ENCODE measurements around the gene PDE9A. TPM values are rescaled to one million over a fixed set of nuclear protein-coding genes. Genes with fewer than 3 reads are reported as not detected.

Gene PDE9A
- polyA plus RNA-seq, 10 donors, result 6.7 to 10.7 (median 8.5) TPM

DNA sequence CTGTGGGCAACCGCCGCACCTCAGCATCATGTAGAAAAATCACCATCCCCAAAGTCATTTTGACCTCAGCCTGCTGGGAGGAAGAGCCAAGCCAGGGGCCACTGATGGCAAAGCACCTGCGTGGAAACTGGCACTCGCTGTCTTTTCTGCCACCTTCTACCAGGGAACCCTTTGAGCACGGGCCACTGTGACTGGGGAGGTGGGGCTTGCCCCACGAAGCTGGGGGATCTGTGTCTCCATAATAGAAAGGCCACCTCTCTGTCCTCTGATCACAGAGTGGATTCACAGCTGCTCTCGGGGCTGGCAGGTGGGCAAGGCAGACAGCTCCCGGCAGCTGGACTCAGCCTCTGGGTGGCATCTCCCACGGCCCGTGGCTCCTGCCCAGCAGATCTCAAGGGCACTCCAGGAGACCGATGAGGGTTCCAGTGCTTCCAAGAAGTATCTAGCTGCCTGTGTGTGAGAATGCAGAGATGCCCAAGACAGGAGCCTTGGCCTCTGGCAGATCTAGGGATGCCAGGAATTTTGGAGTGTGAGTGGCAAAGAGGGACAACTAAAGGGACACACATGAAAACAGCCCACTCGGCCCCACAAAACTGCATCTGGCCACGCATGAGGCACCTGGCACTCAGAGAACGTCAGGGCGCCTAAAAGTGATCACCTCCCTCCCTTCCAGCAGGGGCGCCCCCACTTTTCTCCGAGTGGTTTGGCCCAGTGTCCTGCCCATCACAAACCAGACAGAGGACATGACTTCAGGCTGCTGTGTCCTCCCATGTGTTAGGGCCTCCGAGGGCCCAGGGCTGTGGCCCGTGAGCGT is 102.6 kb downstream of the PDE9A start:
- DNase-seq, result no peak

- no peak for DNase-seq
These were observed 103.3 kb downstream of the PDE9A start for GRCh38 chr21:42756580-42757250.

GRCh38 chr21:42757422-42757821 is 104.0 kb downstream of the PDE9A start:
- no peak for DNase-seq

DNA sequence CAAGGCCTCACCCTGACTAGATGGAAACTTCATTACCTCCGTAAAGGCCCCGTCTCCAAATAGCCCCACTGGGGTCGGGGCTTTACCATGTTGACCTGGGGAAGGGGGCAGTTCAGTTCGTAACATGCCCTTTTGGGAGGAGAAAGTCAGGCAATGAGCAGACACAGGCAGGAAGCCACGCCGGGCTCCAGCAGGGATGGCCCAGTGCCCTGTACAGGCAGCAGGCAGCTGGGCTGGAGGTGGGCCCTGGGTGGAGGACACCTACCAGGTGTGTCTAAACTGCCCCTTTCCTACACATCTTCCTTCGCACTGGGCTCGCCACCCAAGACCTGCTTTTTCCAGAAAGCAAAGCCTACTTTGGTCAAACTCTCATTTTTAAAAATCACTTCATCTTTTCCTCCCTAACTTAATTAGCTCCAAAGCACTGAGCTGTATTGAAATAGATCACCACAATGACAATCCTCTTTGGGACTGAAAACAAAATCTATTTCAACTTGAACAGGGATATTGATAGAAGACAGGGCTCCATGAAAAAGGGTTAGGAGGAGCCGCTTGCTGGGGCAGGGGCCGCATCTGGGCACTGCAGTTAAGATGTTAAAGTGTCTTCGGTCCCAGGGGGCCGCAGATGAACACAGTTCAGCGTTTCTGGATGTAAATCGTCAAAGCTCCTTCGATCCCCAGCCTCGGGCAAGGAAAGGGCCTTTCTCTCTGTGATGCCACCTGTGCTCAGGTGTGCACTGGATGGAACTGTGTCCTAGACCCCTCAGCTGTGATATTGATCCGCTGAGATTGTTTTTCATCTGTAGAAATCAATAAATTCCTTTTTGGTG is 104.6 kb downstream of the PDE9A start:
- no peak for DNase-seq

DNA sequence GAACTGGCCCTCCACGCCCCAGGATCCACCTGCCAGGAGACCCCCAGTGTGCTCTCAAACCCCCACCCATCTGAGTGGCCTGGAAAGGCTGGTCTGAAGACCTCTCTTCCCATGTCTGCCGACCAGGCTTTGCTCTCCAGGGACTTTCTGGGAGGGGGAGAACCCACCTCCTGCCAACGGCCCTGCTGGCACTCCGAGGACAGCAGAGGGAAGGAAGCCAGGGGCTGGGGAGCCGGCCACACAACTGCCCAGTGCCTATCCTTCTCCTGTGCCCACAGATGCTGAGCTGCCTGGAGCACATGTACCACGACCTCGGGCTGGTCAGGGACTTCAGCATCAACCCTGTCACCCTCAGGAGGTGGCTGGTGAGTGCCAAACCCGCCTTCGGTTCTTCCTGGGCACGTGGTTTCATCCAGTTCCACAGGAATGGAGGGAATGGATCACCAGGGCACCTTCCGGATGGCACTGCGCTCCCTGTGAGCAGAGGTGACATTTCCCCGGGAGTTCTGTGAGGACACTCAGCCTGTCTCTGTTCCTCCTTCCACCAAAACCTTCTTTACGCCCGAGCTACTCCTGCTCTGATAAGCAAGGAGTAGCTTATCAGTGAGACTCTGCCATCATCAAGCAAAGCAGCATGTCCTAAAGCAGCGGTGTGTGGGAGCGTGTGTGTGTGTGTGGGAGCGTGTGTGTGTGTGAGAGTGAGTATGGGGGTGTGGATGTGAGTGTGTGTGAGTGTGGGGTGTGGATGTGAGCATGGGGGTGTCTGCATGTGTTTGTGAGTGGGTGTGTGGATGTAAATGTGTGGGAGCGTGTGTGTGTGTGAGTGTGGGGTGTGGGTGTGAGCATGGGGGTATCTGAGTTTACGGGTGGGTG is 105.5 kb downstream of the PDE9A start:
- no peak for DNase-seq

DNA sequence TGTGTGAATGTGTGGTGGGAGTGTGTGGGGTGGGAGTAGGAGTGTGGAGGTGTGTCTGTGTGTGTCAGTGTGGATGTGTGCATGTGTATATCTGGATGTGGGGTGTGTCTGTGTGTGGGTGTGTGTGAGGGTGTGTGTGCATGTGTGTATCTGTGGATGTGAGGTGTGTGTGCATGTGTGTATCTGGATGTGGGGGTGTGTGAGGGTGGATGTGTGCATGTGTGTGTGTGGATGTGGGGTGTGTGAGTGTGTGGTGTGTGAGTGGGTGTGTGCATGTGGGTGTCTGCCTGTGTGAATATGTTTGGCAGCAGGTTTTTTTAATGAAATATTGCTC is 106.1 kb downstream of the PDE9A start:
- DNase-seq, result no peak

DNA sequence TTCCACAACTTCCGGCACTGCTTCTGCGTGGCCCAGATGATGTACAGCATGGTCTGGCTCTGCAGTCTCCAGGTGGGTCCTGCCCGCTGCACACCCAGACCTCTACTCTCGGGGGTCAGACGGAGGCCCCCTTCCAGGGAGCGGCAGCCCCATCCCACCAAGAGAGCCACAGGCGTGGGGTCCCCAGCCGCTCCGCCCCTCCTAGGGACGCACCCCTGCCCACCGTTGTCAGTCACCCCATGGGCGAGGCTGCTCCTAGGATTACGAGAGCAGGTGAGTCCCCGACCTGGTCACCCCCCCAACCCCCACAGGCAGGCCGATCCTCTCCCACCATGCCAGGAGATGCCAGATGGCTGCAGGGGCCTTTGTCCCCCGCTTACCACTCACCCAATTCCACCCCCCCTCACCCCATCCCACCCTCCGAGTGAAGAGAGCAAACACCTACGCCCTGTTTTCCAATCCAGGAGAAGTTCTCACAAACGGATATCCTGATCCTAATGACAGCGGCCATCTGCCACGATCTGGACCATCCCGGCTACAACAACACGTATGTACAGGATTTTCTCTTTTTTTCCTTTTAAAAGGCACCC is 107.0 kb downstream of the PDE9A start:
- DNase-seq, result no peak

DNA sequence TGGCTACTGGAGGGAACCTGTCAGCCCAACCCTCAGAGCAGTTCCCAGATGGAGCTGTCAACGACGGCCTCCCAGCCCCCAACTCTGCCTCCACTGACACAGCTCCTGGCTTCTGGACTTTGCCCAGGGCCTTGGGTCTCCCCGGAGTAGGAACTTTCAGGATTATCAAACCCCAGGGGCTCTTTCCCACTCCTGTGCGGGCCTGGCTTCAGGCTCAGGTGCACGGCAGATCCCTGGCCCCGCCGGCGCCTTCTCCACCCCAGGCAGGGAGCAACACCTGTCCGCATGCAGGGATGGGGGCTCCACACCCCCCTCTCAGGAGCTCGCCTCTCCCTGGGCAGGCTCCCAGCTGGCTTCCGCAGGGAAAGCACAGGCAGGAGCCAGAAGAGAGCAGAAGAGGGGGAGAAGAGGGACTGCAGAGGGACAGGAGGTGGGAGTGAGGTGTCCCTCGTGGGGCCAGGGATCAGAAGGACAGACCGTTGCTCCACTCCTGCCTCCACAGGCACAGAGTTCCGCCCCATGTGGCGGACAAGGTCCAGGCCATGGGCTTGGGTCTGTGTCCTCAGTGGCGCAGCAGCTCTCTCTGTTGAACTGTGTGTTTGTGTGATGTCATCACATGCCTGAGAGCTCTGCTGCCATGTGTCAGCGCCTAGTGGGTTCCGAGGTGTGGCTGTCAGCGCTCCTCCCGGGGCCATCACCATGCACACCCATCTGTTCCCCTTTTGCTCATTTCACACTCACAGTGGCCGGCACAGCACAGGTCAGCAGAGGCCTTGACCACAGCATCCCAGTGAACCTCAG is 107.7 kb downstream of the PDE9A start:
- DNase-seq, result no peak

- DNase-seq, result no peak
These were observed 108.4 kb downstream of the PDE9A start for GRCh38 chr21:42761776-42762335.

GRCh38 chr21:42763581-42764442 is 110.4 kb downstream of the PDE9A start:
- no peak for DNase-seq

DNA sequence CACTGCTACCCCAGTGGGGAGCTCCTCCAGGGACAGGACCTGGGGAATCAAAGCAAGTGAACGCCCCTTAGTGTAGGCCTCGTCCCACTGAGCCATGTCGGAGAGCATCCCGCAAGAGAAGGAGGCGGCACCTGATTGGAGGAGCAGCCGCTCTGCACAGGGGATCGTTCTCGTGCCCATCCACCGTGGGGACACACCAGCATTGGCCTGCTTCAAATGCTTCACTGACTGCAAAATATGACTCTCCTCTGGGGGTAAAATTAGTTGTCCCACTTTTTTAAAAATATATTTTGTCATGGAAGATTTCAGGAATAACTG is 111.0 kb downstream of the PDE9A start:
- DNase-seq, result no peak

GRCh38 chr21:42764883-42765282 is 111.5 kb downstream of the PDE9A start:
- DNase-seq, result no peak

DNA sequence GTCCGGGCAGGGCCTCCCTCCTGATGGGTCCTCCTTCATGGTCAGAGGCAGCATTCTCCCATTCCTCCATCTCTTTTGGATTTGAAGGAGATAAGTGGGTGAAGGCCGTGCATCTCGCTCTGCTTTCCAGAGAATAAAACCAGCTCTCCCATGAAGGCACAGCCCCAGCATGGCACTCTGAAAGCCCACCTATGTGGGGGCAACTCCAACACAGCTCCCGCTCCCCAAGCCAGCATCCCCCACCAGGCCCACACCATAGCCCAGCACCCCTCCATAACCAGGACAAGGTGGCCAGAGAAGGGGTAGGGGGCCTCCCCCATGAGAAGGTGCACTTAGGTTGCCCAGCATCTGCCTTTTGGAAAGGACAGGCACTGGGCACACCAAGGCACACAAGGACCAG is 112.2 kb downstream of the PDE9A start:
- DNase-seq, result no peak

DNA sequence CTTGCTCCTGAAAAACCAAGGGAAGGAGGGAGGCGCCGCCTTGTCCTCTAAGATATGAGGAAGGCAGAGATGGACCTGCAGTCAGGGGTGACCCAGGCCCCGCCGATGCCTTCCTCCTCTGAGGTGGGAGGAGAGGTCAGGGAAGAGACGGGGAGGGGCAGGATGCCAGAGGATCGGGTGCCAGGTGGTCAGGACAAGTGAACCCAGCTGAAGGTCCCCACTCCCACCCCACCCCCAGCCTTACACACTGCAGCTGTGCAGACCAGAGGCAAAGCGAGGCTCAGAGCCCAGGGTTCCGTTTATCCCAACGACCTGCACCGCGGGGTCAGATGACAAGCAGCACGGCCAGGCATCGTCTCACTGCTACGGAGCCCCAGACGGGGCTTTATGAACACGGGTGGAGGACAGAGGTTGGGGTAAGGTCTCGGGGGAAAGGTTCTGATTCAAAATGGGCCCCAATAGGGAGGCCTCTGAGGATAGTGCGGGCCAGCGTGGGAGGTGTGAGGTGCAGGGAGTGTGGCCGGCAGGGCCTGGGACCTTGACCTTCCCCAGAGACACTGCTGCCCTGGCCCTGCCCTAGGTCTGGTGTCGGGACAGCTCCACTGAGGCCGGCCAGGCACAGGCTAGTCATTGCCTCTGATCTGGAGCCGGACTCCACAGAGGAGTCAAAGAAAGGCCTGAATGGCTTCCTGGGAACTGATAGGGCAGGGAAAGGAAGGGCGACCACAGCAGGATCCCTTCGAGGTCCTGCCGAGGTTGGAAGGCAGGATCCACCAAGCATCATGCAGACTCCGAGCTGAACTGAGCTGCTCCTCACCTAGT is 113.5 kb downstream of the PDE9A start:
- DNase-seq, result no peak

DNA sequence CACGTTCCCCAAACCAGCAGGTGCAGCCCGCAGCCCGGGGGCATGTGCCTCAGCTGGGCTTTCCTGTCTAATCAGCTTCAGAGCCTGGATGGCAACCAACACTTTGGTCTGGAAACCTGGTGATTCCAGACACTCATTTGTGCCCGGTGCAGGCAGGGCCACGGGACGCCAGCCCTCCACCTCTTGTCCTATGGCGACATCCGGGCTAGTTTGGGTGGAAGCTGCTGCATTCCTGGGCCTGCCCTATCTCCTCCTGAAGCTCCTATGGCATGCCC is 114.1 kb downstream of the PDE9A start:
- DNase-seq, result no peak

- no peak for DNase-seq
These were observed 115.1 kb downstream of the PDE9A start for GRCh38 chr21:42768324-42769121.

- no peak for DNase-seq
These were observed 115.9 kb downstream of the PDE9A start for GRCh38 chr21:42769183-42769819.

Data from muscle of back (tissue), 11 donors.